HuH-7 (cell line): ENCODE results near the gene CYP11A1.
A peak's percentile ranks its signal among the peaks of the same experiment; 100 is the strongest.

ENCODE experiments used
- DNase-seq: peaks from one replicate; pipeline ENCODE4 v3.0.0; 2011; ENCODE audit warnings: low spot score

Gene CYP11A1

DNA sequence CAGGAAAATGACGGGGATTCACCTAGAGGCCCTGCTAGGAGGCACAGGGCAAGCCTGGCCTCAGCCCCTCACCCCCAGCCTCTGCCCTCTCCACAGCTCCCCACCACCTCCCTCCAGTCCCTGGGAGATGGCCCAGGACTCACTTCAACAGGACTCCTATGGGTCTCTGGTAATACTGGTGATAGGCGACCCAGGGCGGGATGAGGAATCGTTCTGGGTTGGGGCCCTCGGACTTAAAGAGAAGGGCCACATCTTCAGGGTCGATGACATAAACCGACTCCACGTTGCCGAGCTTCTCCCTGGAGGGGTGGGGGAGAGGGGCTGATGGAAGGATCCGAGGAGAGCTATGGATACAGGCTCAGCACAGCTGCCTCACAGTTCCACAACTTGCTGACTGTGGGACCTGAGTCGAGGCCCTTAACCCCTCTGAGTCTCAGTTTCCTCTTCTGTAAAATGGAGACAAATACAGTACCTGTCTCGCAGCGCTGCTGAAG lies 19.6 kb downstream of the CYP11A1 start:
- DNase-seq: no peak

DNA sequence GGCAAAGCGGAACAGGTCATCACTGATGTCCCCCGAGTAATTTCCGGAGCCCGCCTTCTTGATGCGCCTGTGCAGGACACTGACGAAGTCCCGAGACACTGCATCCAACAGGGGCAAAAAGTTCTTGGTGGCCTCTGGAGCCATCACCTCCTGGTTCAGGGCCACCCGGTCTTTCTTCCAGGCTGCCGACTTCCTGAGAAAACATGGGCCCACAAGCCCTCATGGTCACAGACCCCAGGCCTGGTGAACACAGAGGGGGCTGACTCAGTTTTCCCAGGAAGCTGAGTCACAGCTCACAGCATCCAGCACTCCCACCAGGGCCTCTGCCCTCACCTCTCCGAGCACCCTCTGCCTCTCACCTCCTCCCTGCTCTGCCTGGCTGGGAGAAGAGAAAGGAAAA lies 22.4 kb downstream of the CYP11A1 start:
- no peak for DNase-seq

DNA sequence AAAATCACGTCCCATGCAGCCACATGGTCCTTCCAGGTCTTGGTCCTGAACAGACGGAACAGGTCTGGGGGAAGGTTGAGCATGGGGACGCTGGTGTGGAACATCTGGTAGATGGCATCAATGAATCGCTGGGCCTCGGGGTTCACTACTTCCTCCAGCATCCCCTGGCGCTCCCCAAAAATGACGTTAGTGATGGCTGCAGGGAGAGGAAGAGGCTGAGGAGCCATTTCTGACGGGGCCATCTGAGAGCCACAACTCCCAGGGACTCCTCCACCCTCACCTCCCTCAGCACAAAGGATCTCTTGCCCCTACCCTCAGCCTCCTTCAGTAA lies 23.7 kb downstream of the CYP11A1 start:
- DNase-seq: no peak

DNA sequence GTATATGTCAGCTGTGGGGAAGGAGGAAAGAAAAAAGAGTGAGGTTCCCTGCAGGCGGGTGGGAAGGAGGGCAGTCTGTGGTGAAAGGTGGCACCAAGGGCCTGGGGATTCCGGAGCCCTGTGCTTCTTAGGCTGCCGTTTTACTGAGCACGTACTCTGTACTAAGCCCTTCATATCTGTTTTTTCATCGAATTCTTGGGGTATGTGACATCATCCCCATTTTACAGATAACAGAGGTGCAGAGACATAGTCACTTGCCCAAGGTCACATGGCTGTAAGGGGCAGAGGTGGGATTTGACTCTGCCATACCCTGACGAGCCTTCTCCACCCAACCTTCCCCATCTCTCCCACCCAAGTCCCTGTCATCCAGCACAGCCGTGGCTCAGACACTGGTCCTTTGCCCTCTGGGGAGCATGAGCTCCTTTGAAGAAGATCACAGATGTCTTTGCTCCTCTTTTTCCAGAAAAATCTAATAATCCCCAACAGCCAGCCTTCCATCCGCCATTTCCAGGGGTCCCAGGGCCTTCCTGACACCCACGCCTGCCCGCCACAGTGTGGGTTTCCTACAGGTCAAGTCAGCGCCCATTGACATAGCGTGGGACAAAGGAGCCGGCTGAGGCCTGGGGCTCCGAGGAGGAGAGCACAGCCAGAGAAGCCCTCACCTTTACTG lies 24.2 kb downstream of the CYP11A1 start:
- no peak for DNase-seq

DNA sequence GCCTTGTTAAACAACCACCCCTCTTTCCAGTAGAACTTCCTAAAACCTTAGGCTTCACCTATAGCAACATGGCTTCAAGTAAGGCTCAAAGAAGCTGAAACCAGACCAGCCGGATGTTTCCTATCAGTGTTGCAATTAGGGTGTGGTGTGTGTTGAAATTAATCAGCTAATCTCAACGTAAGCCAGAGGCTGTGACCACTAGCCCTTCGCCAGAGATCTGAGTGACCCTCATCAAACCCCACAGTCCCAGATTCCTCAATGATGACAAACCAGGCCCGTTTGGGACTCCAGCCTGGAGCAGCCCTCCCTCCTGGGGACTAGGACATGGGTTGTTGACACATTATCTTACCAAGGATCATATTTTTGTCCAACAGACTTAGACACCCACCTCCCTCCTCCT lies 27.3 kb downstream of the CYP11A1 start:
- DNase-seq: no peak

DNA sequence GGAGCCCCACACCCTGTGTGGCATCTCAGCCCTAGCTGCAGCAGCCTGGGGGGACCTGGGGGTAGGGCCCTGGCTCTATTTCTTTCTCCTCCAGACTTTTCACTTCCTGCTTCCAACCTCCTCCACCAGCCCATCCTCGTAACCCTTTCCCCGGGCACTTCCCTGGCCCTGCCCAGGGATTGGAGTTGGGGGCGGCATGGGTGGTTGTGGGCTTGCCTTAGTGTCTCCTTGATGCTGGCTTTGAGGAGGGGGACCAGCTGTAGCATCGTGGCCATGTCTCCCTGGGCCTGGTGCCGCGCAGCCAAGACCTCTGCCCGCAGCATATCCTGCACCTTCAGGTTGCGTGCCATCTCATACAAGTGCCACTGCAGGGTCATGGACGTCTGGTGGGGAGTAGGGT lies 28.1 kb downstream of the CYP11A1 start:
- DNase-seq: no peak

DNA sequence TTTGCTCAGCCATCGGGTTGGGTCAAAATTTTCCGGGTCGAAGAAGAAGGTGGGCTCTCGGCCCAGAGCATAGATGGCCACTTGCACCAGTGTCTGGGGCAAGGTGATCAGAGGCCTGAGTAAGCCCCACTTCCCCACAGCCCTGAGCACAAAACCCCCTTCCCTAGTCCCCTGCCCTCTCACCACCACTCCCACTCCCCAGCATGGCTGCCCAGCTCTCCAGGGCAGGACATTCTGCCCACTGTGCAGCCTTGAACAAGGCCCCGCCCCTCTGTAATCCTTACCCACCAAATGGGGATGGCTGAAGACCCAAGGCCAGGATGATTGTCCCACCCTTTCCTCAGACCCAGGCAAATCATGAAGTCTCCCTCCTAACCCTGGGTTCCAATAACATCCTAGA lies 28.8 kb downstream of the CYP11A1 start:
- no peak for DNase-seq

DNA sequence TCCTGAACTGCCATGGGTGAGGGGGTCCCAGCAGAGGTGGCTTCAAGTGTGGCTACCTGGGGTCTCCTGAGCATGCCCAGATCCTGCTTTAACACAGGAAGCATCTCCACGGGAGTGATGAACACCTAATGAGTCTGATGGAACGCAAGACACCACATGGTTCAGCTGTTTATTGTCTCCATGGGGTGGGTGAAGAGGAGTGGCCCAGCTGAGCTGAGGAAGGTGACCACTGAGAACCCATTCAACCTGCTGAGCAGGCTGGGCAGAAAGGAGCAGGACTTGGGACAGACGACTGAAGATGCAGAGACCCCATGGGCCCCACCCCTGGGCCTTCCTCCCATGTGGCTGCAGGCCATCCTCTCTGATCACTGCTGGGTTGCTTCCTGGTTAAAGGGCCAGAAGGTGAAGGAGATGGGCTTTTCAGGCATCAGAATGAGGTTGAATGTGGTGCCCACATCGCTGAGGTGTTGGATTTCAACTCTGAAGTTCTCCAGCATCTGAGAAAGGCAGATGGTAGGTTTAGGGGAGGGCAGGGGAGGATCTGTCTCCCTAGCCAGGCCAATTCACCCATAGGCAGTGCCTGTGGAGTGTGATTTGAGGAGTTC lies 29.7 kb downstream of the CYP11A1 start:
- no peak for DNase-seq

DNA sequence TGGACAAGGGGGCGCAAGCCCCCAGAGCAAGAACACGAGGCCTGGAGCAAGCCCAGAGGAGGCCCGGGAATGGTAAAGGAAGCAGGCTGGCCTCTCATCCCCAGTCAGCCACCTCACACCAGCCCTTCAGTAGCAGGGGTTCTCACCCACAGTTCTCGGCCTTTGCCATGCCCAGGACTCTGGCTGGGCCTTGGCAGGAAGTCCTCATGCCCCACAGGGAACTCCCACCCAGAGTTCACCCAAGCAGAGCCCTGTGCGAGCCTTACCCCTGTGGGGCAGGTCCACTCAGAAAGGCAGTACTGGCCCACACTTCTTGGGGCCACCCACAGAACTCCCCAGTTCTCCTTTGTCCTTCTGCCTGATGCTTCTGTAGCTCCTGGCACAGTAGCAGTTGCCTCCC lies 30.3 kb downstream of the CYP11A1 start:
- DNase-seq: no peak

DNA sequence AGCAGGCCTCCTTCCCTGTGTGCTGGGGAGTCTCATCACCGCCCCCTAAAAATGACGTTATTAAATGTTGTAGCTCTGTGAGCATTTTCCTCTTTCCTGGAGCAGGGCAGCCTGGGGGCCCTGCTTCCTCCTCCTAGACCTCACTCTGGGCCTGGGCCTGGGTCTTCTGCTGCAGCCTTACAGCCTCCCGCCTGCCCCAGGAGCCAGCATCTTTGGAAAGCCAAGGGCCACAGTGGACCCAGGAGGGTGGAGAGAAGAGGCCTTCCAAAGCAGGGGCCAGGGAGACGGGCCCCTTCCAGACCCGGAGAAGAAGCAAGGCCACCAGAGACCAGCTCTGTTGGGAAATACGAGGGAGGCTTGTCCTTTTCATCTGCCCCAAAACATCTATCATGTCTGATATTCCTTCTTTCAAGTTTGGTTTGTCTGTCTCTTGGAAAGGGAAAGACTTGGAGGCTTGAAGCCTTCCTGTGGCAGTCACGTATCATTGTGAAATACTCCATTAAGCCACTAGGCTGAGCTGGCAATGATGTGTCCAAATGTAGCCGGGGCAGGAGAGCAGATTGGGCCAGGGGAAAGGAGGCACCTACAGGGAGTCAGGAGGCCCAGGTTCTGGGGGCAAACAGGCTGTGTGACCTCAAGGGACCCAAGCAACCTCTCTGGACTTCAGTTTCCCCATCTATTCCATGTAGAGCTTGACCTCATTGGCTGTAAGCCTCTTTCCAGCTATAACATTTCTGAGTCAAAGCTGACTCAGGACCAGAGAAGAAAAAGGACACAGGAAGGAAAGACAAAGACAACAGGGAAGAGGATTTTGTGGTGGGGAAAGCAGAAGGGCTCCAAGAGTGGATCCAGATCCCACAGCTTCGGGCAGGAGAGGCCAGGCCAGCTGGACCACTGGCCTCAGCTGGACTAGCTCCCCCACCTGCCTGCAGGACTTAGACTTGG lies 31.1 kb downstream of the CYP11A1 start:
- DNase-seq: no peak

DNA sequence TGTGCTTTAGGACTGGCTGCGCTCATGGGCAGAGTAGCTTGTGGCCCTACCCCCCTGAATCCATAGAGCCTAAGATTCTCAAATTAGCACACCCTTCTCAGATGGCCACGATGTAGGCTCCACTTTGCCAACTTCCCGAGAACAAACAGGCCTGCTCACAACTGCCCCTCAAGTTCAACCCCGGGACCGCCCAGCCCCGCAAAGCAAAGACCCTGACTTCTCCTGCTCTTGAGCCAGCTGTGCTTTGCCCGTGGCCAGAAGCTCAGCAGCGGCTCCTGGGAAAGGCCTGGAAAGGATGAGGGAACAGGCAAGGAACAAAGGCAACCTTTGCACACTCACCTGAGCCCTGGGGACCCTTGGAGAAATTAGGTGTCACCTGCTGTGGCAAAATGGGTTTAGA lies 32.0 kb downstream of the CYP11A1 start:
- DNase-seq: no peak

DNA sequence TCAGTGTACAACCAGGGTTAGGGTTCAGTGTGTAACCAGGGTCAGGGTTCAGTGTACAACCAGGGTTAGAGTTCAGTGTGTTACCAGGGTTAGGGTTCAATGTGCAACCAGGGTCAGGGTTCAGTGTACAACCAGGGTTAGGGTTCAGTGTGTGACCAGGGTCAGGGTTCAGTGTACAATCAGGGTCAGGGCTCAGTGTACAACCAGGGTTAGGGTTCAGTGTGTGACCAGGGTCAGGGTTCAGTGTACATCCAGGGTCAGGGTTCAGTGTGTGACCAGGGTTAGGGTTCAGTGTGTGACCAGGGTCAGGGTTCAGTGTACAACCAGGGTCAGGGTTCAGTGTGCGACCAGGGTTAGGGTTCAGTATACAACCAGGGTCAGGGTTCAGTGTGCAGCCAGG lies 33.3 kb downstream of the CYP11A1 start:
- DNase-seq: no peak

DNA sequence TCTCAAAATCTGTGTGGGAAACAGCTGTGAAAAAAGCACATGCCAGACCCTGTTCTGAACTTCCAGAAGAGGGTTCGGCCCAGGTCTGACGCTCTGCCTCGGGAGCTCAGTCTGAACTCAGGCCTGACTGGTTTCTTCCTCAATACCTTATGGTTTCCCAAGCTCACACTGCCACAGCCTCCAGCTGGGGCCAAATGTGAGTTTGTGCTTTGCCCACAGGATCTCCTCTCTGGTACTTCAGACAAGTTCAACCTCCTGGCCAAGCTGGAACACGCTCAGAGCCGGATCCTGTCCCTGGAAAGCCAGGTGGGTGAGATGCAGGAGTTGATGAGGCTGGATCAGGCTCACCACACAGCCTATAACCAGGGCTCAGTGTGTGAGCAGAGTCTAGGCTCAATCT lies 33.8 kb downstream of the CYP11A1 start:
- DNase-seq: no peak

DNA sequence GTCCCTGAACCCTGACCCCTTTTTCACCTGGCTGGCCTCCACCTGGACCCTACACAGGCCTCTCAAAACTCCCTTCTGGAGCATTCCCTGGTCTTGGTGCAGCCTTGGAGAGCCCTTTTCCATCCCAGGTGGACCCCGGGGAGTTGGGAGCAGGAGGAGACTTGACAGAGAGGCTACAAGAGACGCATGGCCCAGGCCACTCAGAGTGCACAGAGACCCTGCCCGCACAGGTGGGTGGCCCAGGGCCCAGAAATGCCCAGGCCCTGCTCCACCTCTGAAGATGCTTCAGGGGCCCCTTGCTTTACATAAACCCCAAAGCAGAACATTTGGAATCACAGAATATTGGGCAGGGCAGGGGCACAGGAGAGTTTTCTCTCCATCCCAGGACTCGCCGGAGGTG lies 34.4 kb downstream of the CYP11A1 start:
- no peak for DNase-seq

DNA sequence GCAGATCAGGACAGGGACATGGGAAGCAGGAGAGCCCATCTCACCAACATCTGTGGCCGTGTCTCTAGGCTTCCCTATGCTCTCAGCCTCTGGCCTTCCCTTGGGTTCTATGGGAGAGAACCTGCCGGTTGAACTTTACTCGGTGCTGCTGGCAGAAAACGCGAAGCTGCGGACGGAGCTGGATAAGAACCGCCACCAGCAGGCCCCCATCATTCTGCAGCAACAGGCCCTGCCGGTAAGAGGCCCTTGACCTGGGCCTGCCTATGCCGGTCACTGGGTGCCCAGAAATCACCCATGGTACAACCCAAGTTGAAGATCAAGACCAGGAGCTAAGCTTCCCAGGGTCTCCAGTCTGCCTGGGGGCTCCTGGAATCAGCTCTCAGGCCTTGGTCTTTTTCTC lies 34.8 kb downstream of the CYP11A1 start:
- DNase-seq: no peak

DNA sequence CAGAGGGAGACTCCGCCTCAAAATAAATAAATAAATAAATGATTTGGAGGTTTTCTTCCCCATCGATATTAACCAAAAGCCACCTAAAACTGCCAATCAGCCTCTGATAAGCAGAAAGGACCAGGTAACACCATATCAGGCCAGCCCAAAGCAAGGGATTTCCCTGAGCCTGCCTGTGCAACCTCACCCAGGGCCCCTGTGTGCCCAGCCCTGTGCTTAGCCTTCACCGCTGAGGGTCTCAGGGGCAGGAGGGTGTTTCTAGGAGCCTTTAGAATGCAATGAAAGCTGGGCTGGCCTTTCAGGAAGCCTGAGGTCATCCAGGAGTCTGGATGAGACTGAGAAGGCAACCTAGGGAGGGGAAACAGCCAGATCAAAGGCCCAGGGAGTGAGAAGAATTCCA lies 35.4 kb downstream of the CYP11A1 start:
- no peak for DNase-seq

DNA sequence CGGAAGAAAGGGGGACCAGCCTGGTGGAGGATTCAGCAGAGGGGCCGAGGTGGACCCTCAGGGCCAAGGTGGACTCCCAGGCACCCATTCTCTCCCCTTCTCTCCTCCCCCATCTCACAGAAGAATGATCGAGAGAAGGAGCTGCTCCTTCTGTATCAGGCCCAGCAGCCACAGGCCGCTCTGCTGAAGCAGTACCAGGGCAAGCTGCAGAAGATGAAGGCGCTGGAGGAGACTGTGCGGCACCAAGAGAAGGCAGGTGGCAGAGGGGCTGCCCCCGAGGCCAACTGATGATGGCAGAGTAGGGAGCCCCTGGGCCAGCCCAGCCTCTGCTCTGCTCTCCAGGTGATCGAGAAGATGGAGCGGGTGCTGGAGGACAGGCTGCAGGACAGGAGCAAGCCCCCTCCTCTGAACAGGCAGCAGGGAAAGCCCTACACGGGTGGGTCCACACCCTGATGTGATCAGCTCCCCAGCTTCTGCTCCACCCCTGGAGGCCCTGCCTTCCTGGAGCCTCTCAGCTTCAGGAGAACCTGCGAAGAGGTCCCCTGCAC lies 36.5 kb downstream of the CYP11A1 start:
- no peak for DNase-seq

DNA sequence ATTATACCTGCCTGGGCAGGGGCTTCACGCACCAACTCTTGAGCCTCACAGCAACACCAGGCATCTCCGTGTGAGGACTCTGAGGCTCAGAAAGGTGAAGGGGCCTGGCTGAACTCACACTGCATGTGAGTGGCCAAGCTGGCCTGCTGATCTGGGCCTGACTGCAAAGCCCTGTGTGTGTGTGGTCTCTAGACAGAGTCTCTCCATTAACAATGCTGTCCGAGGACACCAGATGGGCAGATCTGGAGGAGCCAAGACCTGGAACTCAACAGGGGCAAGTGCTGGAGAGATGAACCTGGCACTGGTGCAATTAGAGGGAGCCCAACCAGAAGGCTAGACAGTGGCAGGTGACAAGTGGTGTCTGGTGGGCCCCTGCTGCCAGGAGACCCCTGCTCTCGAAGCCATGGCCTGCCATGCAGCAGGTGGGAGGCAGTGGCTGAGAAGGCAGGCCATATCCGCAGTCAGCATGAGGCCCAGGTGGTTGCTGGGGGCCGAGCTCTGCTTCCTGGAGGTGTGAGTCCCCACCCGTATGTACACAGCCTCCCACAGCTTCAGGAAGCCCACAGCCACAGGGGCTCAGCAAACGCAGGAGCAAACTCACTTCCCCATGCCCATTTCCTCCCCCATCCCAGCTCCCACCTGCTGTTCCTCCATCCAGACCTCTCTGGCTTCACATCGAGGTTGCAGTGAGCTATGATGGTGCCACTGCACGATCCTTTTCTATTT lies 39.0 kb downstream of the CYP11A1 start:
- DNase-seq: no peak

DNA sequence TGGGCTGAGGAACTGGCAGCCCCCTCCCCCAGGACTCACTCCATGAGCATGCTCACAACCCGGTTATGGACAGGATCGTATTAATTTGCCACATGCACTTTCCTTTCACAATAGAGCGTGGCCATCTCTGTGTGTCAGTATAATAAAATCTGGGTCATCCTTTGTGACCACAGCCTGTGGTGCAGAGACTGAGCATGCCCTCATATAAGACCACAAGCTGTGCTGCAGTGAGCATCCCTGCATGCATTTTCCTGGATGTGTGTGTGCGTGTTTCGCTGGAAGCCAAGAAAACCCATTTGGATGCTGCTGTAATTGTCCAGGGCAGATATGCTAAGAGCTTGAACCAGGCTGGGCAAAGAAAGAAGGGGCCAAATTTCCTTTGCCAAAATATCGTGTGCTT lies 39.7 kb downstream of the CYP11A1 start:
- no peak for DNase-seq

DNA sequence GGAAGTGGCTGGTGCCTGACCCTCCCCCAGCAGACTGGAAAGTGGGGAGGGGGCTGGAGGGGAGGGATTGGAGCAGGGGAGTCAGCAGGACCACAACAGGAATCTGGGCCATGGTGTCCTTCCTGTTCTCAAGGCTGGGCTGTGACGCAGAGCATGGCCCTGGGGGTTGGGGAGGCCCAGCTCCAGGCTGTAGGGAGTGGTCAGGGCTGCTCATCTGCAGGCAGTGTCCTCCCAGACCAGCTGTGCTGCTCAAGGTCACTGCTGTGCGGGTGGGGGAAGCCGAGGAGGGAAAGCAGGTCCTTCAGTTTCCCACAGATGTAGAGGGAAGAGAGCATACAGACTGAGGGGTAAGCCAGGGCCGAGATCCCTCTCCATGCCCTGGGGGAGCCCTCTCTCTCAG lies 40.7 kb downstream of the CYP11A1 start:
- DNase-seq: no peak

DNA sequence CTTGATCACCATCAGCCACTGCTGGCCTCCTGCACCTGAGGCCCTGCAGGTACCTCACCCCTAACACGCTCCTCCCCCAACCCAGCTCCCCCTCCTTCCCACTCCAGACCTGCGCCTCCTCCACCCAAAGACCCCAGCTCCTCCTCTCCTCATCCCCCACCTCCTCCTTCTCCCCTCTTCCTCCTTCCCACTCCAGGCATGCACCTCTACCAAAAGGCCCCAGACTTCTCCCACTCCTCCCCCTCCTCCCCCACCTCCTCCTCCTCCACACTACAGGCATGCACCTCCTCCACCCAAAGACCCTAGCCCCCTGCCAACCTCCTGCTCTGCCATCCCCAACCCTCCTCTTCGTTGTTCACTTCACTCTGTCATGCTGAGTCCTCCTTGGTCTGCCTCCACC lies 42.7 kb downstream of the CYP11A1 start:
- DNase-seq: no peak

DNA sequence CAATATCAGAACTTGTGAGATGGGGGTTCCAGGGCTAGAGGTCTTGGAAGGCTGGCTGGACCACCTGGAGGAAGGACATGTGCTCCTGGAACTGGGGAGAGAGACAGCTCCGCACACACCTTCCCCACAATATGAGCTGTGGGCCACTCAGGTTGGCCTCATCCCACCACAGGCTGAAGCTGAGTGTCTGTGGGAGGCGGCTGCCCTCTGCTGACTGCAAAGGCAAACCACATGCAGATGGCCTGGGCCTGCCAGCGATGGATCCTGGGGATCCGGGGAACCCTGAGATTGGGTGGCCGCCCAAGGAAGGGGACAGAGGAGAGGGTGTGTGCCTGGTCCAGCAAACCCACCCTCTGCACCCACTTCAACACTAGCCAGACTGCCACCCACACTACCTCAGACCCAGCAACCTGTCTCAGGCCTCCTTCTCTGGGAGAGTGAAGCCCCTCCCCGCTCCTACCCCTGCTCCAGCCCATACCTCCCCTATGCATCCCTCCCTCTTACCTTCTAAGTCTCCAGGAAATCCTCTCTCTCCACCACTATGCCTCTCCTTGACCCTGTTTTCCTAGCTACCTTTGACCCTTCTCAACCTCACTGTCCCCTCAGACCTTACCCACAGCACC lies 44.8 kb downstream of the CYP11A1 start:
- peak; percentile 89 for DNase-seq
